T-helper 2 cell (primary cell): ENCODE results near the gene HOXB9.

Experiments
- DNase-seq, 5 experiments: peaks; one replicate each; pipeline versions ENCODE4 v3.0.0 to v3.0.0-alpha.2; 2012 to 2022

The HOXB9 gene

DNA sequence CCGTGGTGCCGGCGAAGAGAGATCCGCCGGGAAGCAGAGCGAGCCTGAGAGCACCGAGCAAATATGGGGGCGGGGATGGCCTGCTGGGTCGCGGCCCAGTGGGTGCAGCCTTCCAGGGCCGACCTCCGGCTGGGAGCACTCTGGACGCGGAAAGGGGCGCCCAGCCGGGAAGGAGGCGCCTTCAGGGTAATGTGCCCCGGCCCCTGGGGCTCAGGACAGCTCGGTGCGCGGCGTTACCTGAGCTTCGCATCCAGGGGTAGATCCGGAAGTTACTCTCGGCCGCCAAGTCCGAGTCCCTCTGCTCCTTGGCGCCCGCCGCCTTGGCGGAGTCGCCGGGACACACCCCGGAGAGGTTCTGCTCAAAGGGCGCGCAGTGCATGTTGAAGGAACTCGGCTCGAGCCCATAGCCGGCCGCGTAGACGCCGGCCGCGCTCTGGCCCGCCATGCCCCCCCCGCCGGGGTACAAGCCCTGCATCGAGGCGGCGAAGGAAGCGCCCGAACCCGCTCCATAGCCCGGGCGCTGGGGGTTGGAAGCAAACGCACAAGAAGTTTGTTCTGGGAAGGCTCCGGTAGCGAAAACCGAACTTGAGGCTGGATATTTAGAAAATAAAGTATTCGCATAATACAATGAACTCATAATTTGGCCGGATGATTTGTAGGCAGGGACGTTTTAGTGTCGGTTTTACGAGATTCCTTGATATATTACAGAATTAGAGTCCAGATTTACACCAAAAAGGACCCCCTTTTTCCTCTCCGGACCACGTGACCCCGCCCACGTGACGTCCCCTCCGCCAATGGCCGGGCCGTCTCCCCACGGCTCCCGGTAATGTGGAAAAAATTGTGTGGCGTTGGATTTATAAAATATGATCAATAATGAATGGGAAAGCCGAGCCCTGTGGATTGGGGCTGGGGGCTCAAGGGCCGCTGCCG lies 15.6 kb downstream of the HOXB9 start, which contains the start of gene HOXB7:
HOXB7 (minus strand) TSS at position 736 of the 930 bp plus-strand sequence; CDS start at position 637, 99 bp downstream.
- peak; percentile 43 to 64 (median 52) for DNase-seq

DNA sequence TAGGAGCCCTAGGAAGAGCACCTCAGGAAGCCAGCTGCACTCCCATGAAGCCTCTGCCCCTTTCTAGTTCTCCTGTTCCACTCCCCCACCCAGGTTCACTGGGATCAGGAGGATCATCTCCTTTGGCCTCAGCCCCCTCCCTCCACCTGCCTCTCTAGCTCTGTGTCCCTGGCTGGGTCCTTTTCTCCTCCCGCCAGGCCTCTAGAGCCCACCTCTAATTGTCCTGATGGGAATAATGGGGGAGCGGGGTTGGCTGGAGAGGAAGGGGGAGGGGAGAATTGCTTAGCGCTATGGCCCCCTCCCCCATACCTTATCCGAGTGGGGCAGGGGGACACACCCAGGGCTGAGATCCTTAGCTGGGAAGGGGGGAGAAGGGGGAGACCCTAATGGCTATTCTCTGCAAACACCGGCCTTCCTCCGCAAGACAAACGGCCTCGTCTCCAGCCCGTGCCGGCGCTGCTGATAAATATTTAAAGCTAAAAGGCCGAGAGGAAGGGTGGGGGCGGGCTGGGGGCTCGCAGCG lies 16.3 kb downstream of the HOXB9 start:
- no peak for DNase-seq

- no peak for DNase-seq
Observed at GRCh38 chr17:48609033-48609432, 17.1 kb downstream of the HOXB9 start.

GRCh38 chr17:48608494-48608834 lies 17.7 kb downstream of the HOXB9 start:
- DNase-seq: no peak

- DNase-seq: no peak
Observed at GRCh38 chr17:48606892-48607614, 19.1 kb downstream of the HOXB9 start.

DNA sequence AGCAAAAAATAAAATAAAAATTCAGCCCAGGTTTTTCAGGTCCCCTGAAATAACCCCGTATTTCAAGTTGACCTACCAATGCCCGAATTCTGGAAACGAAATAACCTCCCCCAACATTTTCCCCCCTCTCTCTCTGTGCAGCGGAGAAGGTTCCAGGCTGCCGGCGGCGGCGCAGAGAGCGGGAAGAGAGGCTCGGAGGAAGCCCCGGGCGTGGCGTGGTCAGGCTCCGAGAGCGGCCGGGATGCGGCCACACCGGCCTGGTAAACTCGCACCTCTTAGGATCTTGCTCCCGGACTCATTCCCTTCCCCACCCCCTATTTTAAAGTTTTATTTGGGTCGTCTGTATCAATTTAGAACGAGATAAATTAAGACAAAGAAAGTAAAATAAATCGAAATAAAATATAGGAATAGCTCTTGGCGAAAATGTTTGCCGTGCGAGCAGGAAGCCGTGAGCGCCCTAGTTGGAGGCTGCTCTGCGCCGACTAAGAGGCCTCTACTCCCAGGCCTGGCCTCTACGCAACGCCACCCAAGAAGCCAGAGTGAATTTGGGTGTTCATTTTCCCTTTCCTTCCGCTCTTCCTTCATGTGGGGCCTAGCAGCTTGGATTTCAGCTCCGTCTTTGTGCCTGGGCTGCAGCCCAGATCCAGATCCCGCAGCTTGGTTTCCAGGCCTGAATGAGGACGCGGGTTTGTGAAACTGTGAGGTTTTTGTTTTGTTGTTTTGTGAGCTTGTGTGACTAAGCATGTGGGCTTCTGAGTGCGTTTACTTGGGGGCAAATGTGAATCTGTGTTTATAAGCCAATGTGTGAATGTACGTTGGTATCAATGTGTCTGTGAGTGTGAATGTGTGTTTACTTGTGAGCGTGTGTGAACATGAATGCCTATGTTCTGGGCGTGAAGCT lies 19.9 kb downstream of the HOXB9 start:
- no peak for DNase-seq

DNA sequence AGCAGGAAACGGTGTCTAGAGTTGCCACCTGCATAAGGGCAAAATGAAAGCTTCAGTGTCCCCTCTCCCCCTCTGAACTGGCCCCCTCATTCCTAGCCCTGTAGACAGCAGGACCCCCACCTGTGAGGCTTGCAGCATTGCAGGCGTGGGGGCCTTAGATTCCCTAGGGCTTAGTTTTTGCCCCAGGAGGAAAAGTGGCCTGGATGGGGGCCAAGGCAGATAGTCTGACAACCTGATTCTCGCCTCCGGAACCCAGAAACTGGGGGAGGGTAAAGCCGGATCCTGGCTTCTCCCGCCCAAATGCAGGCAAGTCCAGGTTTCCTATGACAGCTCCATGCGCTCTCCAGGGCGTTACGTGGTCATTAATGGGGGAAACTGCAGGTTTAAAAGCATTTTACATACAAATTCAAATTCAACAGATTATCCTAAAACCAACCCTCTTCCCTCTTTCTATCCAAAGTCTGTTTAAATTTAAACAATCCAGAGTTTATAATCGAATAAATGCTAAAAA lies 20.7 kb downstream of the HOXB9 start:
- no peak for DNase-seq

DNA sequence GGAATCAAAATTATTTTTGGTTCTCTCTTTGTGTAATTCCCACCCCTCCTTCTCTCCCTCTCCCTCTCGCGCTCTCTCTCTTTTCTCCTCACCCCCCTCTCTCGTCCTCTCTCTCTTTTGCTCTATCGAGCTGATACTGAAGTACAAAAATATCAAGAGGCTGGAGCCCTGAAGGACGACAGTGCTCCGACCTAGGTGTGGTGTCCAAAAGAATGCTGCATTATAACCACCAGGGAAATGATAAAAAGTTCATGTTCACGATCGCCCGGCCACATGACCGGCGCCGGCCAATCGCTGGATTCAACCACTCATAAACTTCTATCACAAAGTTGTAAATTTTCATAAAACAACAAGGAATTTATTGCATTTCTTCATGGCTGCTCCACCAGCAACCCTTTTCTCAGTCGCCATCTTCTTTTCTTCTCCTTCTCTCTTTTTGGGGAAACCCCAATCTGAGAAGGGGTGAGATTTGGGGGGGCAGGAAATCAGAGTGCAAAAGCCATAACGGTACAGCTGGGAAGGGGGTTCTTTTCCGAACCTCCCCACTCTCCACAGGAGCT lies 21.3 kb downstream of the HOXB9 start, which contains the start of gene HOXB6:
HOXB6 (minus strand) TSS at position 217 of the 560 bp plus-strand sequence. CDS start 6,836 bp downstream, outside the sequence.
- DNase-seq: no peak

DNA sequence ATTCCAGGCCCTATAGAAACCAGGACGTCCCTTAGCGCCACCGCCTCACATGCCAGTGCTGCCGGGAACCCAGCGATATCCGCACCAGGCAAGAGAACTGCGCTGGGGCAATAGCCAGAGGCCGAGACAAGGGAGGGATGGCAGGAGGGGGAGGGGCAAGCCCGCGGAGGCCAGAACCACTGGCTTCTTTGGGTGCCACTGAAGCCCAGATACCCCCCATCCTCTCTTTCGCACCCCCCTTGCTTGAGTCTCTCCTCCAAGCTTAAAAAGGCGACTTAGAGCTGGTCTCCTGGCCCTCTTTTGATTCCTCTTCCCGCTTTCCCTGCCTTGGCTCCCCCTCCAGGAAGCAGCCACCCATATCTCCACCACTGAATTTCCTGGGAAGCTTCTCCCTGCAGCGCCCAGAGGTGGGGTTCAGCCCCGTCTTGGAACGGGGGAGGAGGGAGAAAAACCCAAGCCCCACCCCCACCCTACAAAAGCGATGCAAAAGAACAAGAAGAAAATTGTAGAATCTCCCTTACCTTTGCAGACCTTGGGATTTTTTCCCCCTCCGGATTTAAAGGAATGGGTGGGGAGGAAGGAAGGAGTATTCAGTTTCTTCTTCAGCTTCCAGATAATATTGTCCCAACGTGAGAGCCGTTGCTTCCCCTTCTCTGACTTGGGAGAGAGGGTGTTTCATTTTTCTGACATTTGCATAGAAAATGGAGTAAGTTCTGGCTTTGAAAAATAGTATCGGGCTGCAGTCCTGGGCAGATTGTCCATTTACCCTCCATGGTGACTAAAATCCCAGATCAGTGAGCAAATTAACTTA lies 22.0 kb downstream of the HOXB9 start:
- no peak for DNase-seq

DNA sequence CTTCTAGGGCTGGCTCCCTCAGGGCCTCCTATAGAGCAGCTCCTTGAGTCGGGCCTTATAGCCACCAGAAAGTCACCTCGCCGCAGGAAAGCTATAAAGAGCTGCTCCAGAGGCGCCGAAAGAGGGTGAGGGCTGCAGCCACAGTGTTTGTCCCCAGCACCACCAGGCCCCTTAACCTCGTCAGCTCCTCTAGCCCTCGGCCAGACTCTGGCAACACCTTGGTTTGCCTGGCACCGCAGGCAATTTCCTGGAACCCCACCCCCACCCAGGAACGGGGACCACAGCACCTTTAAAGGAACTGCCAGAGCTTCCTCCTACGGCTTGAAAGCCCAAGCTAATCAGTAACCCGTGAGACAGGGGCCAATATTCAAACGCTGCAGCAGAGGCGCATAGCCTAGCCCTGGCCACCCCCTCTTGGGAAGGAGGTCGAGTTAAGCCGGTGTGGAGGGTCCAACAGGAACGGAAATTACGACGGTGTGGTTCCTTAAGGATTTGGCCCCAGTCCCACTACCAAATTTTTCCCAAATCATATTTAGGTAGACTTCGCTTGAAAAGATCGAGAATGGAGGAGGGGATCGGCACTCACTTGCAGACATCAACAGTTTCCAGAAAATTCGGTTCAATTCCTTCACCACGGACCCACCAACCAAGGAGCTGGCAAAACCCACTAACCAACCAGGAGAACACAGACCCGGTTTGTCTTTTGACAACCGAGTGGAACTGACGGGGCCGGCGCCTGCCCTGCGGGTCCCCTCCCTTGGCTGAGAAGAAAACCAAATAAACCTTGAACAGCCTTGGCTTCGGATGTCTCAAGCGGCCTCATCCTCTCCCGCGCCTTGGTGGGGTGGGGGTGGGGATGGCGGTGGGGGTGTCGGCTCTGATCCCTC lies 24.4 kb downstream of the HOXB9 start:
- no peak for DNase-seq

DNA sequence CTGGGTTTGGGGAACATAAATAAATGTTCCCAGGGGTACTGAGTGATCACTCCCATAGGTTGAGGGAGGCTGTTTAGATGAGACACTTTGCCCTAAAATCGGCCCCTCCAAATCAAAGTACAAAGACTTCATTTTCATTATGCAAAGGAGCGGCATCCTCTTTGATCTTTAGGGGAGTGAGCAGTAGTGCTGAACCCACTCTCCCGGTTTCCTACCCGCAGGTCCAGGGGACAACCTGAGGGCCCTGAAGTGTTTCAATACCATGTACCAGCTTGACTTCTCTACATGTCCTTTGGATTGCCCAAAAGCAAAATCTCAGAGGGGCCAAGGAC lies 25.0 kb downstream of the HOXB9 start:
- DNase-seq: no peak

DNA sequence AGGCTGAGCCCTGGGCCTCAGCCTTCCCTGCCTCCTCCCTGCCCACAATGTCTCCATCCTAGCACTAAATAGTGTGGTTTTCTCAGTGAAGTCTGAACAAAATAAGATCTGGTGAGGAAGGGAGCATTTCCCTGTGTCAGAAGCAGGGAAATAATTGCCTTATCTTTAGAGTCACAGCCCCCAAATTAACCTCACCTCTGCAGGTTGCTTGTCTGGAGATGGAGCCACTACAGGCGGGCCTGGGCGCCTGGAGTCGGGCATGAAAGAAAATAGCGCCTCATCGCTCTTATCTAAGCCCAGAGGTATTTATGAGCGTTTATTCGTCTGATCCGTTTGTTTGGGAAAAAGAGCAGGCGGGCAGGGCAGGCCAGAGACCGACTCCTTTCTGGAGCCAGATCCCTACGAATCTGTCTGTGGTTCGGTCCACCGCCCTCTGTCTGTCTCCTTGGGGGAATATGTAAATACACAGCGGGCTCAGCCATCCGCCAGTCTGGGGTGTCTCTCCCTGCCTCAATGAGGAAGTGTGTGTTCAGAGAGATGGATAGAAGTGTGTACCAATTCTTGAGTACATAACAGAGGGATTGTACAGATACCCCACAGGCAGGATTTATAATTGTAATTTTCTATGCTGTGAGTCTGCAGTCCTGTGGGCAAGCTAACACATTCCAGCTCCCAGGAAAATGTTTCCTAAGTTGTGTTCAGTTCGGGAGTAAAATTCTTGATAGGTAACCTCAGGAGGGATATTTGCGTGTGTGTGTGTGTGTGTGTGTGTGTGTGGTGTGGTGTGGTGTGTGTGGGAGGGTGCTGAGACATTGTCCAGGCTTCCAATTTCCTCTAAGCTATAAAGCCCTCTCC lies 25.7 kb downstream of the HOXB9 start:
- no peak for DNase-seq

DNA sequence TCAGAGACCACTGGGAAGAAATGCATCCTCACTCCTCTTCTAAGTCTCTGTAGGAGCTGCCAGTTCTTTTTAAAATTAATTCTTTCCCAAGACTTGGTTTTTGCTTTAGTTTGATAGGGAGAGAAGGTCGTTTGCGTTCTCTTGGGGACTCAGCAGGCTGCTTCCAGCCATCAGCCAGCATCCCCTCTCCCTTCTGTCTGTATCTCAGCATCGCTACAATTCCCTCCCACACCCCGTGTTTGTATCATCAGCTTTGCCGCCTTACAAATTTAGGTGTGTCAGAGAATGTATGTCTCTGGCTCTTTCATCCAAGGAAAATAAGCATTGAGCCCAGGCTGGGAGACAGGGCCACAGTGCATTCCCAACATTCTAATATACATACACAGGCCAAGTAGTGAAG lies 26.8 kb downstream of the HOXB9 start:
- DNase-seq: no peak

DNA sequence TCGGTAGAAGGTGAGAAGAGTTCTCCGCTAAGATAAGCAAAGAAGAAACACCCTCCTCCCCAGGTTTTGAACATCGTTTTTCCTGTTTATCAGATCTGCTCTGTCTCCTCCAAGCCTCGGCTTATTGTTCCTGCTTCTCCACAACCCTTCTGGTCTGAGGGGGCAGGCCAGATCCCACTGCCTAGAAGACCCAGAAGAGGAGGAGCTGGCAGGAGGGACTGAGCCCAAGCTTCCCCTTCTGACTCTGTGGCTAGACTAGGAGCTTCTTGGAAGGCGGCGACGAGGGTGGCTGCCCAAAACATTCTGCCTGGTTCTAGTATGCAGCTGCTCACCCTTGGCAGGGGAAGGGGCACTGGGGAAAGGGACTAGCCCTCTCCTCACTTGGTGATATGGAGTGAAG lies 27.4 kb downstream of the HOXB9 start:
- no peak for DNase-seq

DNA sequence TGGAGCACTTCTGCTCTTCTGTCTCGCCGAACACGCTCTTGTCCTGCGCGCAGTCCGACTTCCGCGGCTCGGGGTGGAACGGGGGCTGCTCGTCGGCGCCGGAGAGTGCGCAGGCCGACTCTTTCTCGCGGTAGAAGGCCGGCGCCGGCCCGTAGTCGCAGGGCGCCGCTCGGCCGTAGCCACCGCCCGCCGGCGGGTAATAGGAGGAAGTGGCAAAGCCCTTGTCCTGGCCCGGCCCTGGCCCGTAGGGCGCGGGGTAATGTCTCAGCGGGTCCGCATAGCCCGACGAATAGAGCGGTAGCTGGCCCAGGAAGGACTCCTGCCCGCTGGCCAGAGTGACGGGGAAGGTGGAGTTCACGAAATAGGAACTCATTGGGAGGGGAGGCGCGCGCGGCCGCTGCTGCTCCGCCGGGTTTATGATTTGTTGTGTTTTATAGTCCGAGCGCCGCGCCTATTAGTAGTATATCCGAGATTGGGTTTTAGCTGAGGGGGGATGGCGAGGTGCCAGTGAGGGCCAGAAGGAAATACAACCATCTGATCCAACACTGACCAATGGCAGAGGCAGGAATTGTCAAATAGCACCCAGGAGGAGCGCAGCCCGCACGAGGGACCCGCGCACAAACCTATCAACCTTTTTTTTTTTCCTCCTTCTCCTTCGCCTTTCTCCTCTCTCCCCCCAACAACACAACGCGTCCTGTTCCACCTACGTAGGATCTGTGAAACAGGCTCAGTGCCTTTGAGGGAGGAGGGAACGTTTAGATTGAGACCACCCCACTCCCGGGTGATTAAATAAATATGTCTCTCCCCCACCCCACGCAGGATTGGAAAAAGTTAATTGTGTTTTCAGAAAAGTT lies 28.2 kb downstream of the HOXB9 start:
- peak in 1 of 5 experiments; percentile 57 for DNase-seq

DNA sequence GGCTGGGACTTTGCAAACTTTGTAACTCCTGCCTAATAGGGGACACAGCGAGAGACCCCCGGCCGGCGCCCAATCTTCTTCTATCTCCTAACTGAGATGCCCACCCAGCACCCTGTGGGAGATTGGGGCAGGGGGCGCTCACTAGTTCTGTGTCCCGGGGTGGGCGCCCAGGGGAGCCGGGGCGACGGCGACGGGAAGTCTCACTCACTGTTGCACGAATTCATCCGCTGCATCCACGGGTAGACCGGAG lies 28.7 kb downstream of the HOXB9 start:
- DNase-seq: peak in 1 of 5 experiments; percentile 20

DNA sequence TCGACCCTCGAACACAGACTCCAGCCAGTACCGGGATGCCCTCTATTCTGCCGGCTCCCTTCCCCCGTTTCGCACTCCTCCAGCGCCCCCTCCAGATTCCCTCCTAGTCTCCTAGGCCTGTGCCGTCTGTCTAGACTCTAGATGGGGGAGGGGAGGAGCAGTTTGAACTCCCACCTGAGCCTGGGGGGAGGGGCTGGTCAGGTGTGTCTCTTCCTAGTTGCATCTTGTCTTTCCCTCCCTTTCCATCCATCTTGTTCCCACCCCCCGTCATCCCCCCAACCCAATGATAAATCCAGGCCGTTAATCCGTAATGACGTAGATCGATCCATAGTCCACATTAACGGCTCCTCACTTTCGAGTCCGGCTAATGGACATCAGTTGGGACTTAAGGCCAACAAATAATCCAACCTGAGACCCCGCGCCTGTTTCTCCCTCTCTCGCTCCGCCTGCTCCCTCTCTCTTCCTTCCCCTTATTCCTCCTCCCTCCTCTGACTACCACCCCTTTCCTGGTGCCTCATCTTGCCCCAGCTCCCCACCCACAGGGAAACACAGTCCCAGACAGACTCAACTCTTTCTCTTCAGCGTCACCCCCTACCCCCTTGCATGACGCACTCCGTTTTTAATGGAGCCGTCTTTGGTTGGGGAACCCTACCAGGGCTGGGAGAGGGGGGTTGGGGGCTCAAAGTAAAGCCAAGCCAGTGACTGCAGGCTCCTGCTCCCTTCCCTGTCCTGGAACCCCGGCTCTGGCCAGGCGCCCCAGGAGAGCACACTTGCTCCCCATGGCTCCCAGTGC lies 29.2 kb downstream of the HOXB9 start:
- no peak for DNase-seq
